ENCODE results near the gene BARHL1. TPM values are rescaled to one million over a fixed set of nuclear protein-coding genes. Genes with fewer than 3 reads are reported as not detected.

The BARHL1 gene
- total RNA-seq, 1 experiment from 2014 or later = not detected

DNA sequence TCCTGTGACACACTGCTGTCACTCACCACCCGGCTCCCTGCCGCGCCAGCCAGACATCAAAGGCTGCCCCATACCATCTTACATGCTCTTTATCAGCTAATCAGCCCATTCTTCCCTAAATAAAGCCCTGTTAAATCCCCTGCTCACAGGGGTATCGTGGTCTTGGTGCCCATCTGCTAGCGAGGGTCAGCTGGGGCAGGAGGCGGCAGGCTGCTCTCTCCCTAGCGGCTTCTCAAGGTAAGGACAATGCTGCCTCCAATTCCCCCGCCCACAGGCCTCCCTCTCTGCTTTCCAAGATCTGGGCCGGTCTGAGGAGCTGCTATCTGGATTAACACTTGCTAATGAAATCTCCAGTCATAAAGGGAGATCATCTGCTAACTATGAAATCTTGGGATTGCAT is 26.8 kb downstream of the BARHL1 start:
- Histone ChIP-seq H3K79me2 (ENCODE audit: insufficient read depth, low read length) (no peaks in the 10 kb centered on the region), H3K9me2 (ENCODE audit: insufficient read depth) (no peaks in the 10 kb centered on the region), H3K4me1 (ENCODE audit: control insufficient read depth in 1 of 2, insufficient read depth in 2 of 2, low read length in 2 of 2) (no peaks in the 10 kb centered on the region), H2AFZ (ENCODE audit: low read depth, low read length, poor library complexity, severe bottlenecking) (no peak overlapping the region), H3K9ac (ENCODE audit: low read length) (no peak overlapping the region), H3K27ac (ENCODE audit: low read depth, low read length) (no peak overlapping the region), H3K27me3 (ENCODE audit: insufficient read depth, low read length) (no peaks in the 10 kb centered on the region), H4K20me1 (ENCODE audit: insufficient read depth) (no peaks in the 10 kb centered on the region), H3K4me3 (replicated peaks in 1 of 2; ENCODE audit: low read depth in 1 of 2, low read length in 2 of 2) (no peak overlapping the region), H3K36me3 (ENCODE audit: control insufficient read depth in 1 of 2, insufficient read depth in 2 of 2, low read length in 2 of 2) (peaks cover 27 to 29% of the 10 kb centered on the region in 2 experiments), H3K9me3 (ENCODE audit: control insufficient read depth in 1 of 2, insufficient read depth in 1 of 2, low read depth in 1 of 2, low read length in 2 of 2) (no peaks in the 10 kb centered on the region), H3K4me2 (ENCODE audit: low read length) (no peak overlapping the region)
- BruUV-seq (replicated peaks) = no TSS peak
- ATAC-seq (no peak), DNase-seq (ENCODE audit: low read depth, low spot score) (no peak)
- intact Hi-C loops (cut with micrococcal nuclease) = no loop called here
- POLR2A ChIA-PET = no interaction called here
- CTCF ChIA-PET = no interaction called here
- RAD21 ChIA-PET (ENCODE audit: low non-redundant PET in 1 of 2, low total read pairs in 2 of 2, uncharacterized antibody in 2 of 2, unreplicated experiment in 2 of 2) = no interaction called here
- TF ChIP-seq TCF7L2 (IDR thresholded peaks at IDR 0.05; ENCODE audit: borderline replicate concordance, extremely low read depth, insufficient read depth, insufficient read length) (no peak), CBX3 (IDR thresholded peaks at IDR 0.05; ENCODE audit: low read depth) (no peak), CEBPB (IDR thresholded peaks at IDR 0.05; ENCODE audit: low read depth) (no peak), POLR2AphosphoS5 (IDR thresholded peaks at IDR 0.05; ENCODE audit: low read depth, low read length) (no peak), FOSL1 (IDR thresholded peaks at IDR 0.05; ENCODE audit: low read depth) (no peak), RAD21 (IDR thresholded peaks at IDR 0.05; ENCODE audit: low read depth) (no peak), ZNF274 (IDR thresholded peaks at IDR 0.05; ENCODE audit: low read depth, low read length) (no peak), EGR1 (IDR thresholded peaks at IDR 0.05; ENCODE audit: low read depth) (no peak)
- TF ChIP-seq, protein P1, sequence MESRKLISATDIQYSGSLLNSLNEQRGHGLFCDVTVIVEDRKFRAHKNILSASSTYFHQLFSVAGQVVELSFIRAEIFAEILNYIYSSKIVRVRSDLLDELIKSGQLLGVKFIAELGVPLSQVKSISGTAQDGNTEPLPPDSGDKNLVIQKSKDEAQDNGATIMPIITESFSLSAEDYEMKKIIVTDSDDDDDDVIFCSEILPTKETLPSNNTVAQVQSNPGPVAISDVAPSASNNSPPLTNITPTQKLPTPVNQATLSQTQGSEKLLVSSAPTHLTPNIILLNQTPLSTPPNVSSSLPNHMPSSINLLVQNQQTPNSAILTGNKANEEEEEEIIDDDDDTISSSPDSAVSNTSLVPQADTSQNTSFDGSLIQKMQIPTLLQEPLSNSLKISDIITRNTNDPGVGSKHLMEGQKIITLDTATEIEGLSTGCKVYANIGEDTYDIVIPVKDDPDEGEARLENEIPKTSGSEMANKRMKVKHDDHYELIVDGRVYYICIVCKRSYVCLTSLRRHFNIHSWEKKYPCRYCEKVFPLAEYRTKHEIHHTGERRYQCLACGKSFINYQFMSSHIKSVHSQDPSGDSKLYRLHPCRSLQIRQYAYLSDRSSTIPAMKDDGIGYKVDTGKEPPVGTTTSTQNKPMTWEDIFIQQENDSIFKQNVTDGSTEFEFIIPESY (IDR thresholded peaks at IDR 0.05; ENCODE audit: extremely low read depth, insufficient replicate concordance, low read length) = no peak
- TF ChIP-seq, protein P2, sequence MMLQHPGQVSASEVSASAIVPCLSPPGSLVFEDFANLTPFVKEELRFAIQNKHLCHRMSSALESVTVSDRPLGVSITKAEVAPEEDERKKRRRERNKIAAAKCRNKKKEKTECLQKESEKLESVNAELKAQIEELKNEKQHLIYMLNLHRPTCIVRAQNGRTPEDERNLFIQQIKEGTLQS (IDR thresholded peaks at IDR 0.05) = no peak

All from HCT116 (cell line).